ENCODE results near the gene LPXN.

DNA sequence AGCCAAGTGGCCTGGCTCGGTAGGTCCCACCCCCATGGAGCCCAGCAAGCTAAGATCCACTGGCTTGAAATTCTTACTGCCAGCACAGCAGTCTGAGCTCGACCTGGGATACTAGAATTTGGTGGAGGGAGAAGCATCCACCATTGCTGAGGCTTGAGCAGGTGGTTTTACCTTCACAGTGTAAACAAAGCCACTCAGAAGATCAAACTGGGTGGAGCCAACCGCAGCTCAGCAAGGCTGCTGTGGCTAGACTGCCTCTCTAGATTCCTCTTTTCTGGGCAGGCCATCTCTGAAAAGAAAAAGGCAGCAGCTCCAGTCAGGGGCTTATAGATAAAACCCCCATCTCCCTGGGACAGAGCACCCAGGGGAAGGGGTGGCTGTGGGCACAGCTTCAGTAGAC lies 45.4 kb downstream of the LPXN start:
- TF ChIP-seq, protein P1, sequence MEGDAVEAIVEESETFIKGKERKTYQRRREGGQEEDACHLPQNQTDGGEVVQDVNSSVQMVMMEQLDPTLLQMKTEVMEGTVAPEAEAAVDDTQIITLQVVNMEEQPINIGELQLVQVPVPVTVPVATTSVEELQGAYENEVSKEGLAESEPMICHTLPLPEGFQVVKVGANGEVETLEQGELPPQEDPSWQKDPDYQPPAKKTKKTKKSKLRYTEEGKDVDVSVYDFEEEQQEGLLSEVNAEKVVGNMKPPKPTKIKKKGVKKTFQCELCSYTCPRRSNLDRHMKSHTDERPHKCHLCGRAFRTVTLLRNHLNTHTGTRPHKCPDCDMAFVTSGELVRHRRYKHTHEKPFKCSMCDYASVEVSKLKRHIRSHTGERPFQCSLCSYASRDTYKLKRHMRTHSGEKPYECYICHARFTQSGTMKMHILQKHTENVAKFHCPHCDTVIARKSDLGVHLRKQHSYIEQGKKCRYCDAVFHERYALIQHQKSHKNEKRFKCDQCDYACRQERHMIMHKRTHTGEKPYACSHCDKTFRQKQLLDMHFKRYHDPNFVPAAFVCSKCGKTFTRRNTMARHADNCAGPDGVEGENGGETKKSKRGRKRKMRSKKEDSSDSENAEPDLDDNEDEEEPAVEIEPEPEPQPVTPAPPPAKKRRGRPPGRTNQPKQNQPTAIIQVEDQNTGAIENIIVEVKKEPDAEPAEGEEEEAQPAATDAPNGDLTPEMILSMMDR (conservative IDR thresholded peaks at IDR 0.05; ENCODE audit: low read length) = no peak
- TF ChIP-seq EZH2phosphoT487 (IDR thresholded peaks at IDR 0.05; ENCODE audit: borderline replicate concordance) = no peak
